ENCODE data around the gene LYPD6B.

LYPD6B gene

GRCh38 chr2:149099298-149099697, 60.8 kb downstream of the LYPD6B start:
- H3K27ac ChIP-seq = peak overlapping the region; percentile 12; the same call in 1 of the 2 replicates
- TF ChIP-seq, protein P1, sequence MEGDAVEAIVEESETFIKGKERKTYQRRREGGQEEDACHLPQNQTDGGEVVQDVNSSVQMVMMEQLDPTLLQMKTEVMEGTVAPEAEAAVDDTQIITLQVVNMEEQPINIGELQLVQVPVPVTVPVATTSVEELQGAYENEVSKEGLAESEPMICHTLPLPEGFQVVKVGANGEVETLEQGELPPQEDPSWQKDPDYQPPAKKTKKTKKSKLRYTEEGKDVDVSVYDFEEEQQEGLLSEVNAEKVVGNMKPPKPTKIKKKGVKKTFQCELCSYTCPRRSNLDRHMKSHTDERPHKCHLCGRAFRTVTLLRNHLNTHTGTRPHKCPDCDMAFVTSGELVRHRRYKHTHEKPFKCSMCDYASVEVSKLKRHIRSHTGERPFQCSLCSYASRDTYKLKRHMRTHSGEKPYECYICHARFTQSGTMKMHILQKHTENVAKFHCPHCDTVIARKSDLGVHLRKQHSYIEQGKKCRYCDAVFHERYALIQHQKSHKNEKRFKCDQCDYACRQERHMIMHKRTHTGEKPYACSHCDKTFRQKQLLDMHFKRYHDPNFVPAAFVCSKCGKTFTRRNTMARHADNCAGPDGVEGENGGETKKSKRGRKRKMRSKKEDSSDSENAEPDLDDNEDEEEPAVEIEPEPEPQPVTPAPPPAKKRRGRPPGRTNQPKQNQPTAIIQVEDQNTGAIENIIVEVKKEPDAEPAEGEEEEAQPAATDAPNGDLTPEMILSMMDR (conservative IDR thresholded peaks at IDR 0.05) = no peak

- TF ChIP-seq, protein P1 (conservative IDR thresholded peaks at IDR 0.05) = no peak
- no peak overlapping the region for H3K27ac ChIP-seq
These were observed 62.5 kb downstream of the LYPD6B start for GRCh38 chr2:149100739-149101699.

GRCh38 chr2:149101818-149102217, 63.3 kb downstream of the LYPD6B start:
- TF ChIP-seq, protein P1 (conservative IDR thresholded peaks at IDR 0.05) = no peak
- H3K27ac ChIP-seq = no peak overlapping the region

- TF ChIP-seq, protein P1 (conservative IDR thresholded peaks at IDR 0.05) = no peak
- no peak overlapping the region for H3K27ac ChIP-seq
These were observed 64.7 kb downstream of the LYPD6B start for GRCh38 chr2:149103081-149103620.

DNA sequence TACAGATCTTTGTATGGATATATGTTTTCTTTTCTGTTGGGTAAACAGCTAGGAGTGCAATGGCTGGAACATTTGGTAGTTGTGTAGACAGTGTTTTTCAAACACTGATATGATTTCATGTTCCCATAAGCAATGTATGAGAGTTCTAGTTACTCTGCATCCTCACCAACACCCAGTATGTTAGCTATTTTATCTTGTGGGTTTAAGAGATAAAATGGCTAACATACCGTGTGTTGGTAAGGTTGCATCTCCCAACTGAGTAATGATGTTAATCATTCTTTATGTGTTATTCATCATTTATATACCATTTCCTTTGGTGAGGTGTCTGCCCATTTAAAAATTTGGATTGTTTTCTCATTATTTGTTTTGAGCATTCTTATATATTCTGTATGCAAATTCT, 65.7 kb downstream of the LYPD6B start:
- H3K27ac ChIP-seq = no peak overlapping the region
- TF ChIP-seq, protein P1 (conservative IDR thresholded peaks at IDR 0.05) = no peak

GRCh38 chr2:149112068-149112467, 73.6 kb downstream of the LYPD6B start:
- TF ChIP-seq, protein P1 (conservative IDR thresholded peaks at IDR 0.05) = no peak
- H3K27ac ChIP-seq = no peak overlapping the region

DNA sequence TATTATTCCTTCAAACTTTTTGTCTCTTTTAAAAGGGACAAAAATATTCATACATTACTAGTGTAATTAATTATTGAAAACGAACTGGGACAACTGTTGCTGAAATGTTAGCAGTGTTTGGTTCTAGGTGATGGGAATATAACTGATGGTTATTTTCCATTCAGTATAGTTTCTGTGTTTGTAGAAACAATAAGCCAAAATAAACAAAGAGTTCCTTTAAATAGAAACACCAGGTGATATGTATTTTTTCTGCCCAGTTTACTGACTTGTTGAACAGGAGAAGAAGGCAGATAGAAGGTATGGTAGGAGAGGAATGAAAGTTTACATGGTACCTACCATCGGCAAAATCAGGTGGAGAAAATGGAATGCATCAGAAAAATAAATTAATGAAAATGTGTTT, 74.2 kb downstream of the LYPD6B start:
- TF ChIP-seq, protein P1 (conservative IDR thresholded peaks at IDR 0.05) = no peak
- no peak overlapping the region for H3K27ac ChIP-seq

Data from VCaP (cell line).